Measurements from ENCODE around the gene CDC42SE1. TPM values are rescaled to one million over a fixed set of nuclear protein-coding genes. Genes with fewer than 3 reads are reported as not detected.

CDC42SE1 gene
- total and polyA plus RNA-seq, 8 donors = 22.0 to 54.5 (median 30.5) TPM

- Histone ChIP-seq H3K27me3 (no peaks in the 10 kb centered on the region), H3K27ac (no peak overlapping the region), H3K9me3 (no peaks in the 10 kb centered on the region), H3K4me3 (no peak overlapping the region), H3K36me3 (no peaks in the 10 kb centered on the region), H3K4me1 (peaks cover 10 to 33% (median 21%) of the 10 kb centered on the region in 3 donors)
- DNase-seq = no peak
- WGBS, 2 donors = 59 to 60% methylated on average over 4 of the region's 4 CpGs
- no peak for ATAC-seq
- no peak for TF ChIP-seq CTCF (IDR thresholded peaks at IDR 0.05)
- FAIRE-seq = no peak
- intact Hi-C loops (cut with DNase I) = no loop called here
Measured at GRCh38 chr1:151011154-151011850, 48.1 kb downstream of the CDC42SE1 start.

- Histone ChIP-seq H3K9me3 (no peaks in the 10 kb centered on the region), H3K4me1 (peaks cover 10 to 33% (median 21%) of the 10 kb centered on the region in 3 donors), H3K27ac (no peak overlapping the region), H3K27me3 (no peaks in the 10 kb centered on the region), H3K4me3 (no peak overlapping the region), H3K36me3 (no peaks in the 10 kb centered on the region)
- WGBS, 2 donors = 81 to 86% methylated on average over 3 of the region's 3 CpGs
- FAIRE-seq = no peak
- intact Hi-C loops (cut with DNase I) = no loop called here
- DNase-seq = no peak
- no peak for ATAC-seq
- TF ChIP-seq CTCF (IDR thresholded peaks at IDR 0.05) = no peak
Measured at GRCh38 chr1:151010346-151010726, 49.1 kb downstream of the CDC42SE1 start.

GRCh38 chr1:151009674-151010345 lies 49.6 kb downstream of the CDC42SE1 start:
- ATAC-seq (no peak), DNase-seq (no peak), FAIRE-seq (no peak)
- no peaks in the 10 kb centered on the region for H3K9me3 ChIP-seq
- no peak for TF ChIP-seq CTCF (IDR thresholded peaks at IDR 0.05)
- H3K4me1 ChIP-seq = peaks cover 10 to 33% (median 21%) of the 10 kb centered on the region in 3 donors
- 92 to 94% methylated on average over 8 of the region's 8 CpGs for WGBS, 2 donors
- H3K36me3 ChIP-seq = no peaks in the 10 kb centered on the region
- no peak overlapping the region for H3K27ac ChIP-seq
- intact Hi-C loops (cut with DNase I) = no loop called here
- H3K27me3 ChIP-seq = no peaks in the 10 kb centered on the region
- H3K4me3 ChIP-seq = peak overlapping the region in 1 of 4 donors; percentile 67

- 37 to 45% methylated on average over 3 of the region's 3 CpGs for WGBS, 2 donors
- Histone ChIP-seq H3K4me3 (peak overlapping the region in 3 of 4 donors; percentile 56 to 67 (median 63)), H3K36me3 (no peaks in the 10 kb centered on the region), H3K9me3 (no peaks in the 10 kb centered on the region), H3K27ac (peak overlapping the region in 2 of 4 donors; percentile 82 to 94), H3K27me3 (no peaks in the 10 kb centered on the region), H3K4me1 (peaks cover 10 to 35% (median 21%) of the 10 kb centered on the region in 3 donors)
- ATAC-seq = no peak
- no peak for TF ChIP-seq CTCF (IDR thresholded peaks at IDR 0.05)
- no peak for DNase-seq
- intact Hi-C loops (cut with DNase I) = no loop called here
- FAIRE-seq = no peak
Measured at GRCh38 chr1:151009206-151009587, 50.2 kb downstream of the CDC42SE1 start.
